Vagina (tissue), 2 donors: ENCODE results near the gene CTU2. TPM values are rescaled to one million over a fixed set of nuclear protein-coding genes. Genes with fewer than 3 reads are reported as not detected.

ENCODE experiments used
- DNase-seq, 2 donors: peaks; one replicate each; pipeline ENCODE4 v3.0.0-alpha.2; 2017; ENCODE audit errors: extremely low spot score in 2 of 2
- H3K27ac ChIP-seq: fragments of 200-600 bp; sonication (generic); one replicate; pipeline ENCODE4 v1.5.1; 2019
- H3K27me3 ChIP-seq: fragments of 200-600 bp; sonication (generic); one replicate; pipeline ENCODE4 v1.5.1; 2019
- H3K36me3 ChIP-seq, 2 donors: fragments of 200-600 bp; sonication (generic); one replicate each; pipeline ENCODE4 v1.5.1; 2017 to 2019
- H3K4me1 ChIP-seq: fragments of 200-600 bp; sonication (generic); one replicate; pipeline ENCODE4 v1.5.1; 2019
- H3K4me3 ChIP-seq, 2 donors: fragments of 200-600 bp; sonication (generic); 1 replicate in 1 of 2; 2 replicates in 1 of 2; pipeline ENCODE4 v1.5.1; 2016 to 2019
- H3K9me3 ChIP-seq: fragments of 200-600 bp; sonication (generic); one replicate; pipeline ENCODE4 v1.5.1; 2019
- POLR2A ChIP-seq, 2 donors: fragments of 450-650 bp; IDR thresholded peaks; one replicate each; pipeline ENCODE4 v1.6.1; 2017; ENCODE audit warnings: antibody characterized with exemption in 2 of 2, mild to moderate bottlenecking in 2 of 2, moderate library complexity in 2 of 2
- POLR2AphosphoS5 ChIP-seq, 2 donors: sonication (generic); formaldehyde crosslinking; IDR thresholded peaks; one replicate each; pipeline ENCODE4 v1.9.0; 2017; ENCODE audit warnings: antibody characterized with exemption in 2 of 2, mild to moderate bottlenecking in 2 of 2, low read depth in 1 of 2; ENCODE audit not compliant: insufficient read depth in 1 of 2
- intact Hi-C: fragments of 100-400 bp; cut with DNase I; formaldehyde crosslinking; loops from one replicate; pipeline ENCODE4 v1.15.1; 2023
- total RNA-seq: library from RNA; depleted of rRNA; stranded (reverse); fragments of >200 nt; gene quantifications from one replicate; pipeline ENCODE4 v1.2.3, GENCODE V29; 2016
- TF ChIP-seq, protein P1 (sequence below), 3 experiments: fragments of 450-650 bp in 2 of 3; fragments of 200-600 bp in 1 of 3; sonication (generic) in 1 of 3; IDR thresholded peaks; one replicate each; pipeline ENCODE4 v1.5.1; 2017 to 2019; ENCODE audit warnings: antibody characterized with exemption in 3 of 3, mild to moderate bottlenecking in 2 of 3, moderate library complexity in 2 of 3

CTU2 gene
- total RNA-seq, 1 donor from 2014 or later: 7.9 TPM

DNA sequence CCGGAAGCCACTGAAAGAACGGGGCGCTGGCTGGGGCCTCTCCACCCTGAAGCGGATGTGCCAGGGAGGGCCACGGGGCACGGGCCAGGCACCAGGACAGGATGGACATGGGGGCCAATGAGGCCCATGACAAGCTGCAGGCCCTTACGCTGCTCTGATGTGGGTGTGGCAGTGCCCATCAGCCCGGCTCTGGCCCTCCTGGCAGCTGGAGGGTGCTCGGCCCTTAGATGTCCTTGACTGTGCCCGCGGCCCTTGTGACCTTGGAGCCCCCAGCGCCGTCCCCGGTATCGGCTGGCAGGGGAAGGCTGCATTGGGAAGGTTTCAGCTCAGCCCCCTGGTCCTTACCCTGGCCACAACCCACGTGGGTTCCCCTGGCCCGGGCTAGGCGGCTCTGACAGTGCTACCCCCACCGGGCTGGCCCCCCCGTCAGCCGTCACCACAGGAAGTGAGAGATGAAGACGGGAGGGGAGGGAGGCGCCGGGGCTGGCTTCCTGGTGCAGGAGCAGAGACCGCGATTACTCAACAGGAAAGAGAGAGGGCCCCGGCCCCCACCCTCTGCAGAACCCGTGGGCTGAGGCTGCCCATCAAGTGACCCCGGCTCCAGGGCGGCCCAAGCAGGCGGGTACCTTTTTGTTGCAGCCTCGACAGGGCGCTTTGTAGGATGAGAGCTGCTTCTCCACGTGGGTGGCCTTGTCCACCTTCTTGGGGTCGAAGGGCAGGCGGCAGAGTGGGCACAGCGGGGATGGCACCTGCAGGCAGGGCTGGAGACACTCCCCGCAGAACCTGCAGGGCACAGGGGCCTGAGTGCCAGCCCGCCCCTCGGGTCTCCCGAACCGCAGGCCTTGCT, 5.4 kb upstream of the CTU2 start:
- no peak for DNase-seq
- Histone ChIP-seq H3K27ac (peak overlapping the region; percentile 36), H3K9me3 (no peaks in the 10 kb centered on the region), H3K4me1 (peaks cover 37% of the 10 kb centered on the region), H3K4me3 (peak overlapping the region; percentile 13 to 16), H3K27me3 (no peaks in the 10 kb centered on the region), H3K36me3 (peaks cover 0 to 27% of the 10 kb centered on the region in 2 donors)
- TF ChIP-seq, protein P1, sequence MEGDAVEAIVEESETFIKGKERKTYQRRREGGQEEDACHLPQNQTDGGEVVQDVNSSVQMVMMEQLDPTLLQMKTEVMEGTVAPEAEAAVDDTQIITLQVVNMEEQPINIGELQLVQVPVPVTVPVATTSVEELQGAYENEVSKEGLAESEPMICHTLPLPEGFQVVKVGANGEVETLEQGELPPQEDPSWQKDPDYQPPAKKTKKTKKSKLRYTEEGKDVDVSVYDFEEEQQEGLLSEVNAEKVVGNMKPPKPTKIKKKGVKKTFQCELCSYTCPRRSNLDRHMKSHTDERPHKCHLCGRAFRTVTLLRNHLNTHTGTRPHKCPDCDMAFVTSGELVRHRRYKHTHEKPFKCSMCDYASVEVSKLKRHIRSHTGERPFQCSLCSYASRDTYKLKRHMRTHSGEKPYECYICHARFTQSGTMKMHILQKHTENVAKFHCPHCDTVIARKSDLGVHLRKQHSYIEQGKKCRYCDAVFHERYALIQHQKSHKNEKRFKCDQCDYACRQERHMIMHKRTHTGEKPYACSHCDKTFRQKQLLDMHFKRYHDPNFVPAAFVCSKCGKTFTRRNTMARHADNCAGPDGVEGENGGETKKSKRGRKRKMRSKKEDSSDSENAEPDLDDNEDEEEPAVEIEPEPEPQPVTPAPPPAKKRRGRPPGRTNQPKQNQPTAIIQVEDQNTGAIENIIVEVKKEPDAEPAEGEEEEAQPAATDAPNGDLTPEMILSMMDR (IDR thresholded peaks at IDR 0.05): no peak
- TF ChIP-seq POLR2AphosphoS5 (IDR thresholded peaks at IDR 0.05; ENCODE audit: insufficient read depth in 1 of 2, low read depth in 1 of 2) (peak; percentile 20 to 72), POLR2A (IDR thresholded peaks at IDR 0.05) (no peak)
- intact Hi-C loops: no loop called here

DNA sequence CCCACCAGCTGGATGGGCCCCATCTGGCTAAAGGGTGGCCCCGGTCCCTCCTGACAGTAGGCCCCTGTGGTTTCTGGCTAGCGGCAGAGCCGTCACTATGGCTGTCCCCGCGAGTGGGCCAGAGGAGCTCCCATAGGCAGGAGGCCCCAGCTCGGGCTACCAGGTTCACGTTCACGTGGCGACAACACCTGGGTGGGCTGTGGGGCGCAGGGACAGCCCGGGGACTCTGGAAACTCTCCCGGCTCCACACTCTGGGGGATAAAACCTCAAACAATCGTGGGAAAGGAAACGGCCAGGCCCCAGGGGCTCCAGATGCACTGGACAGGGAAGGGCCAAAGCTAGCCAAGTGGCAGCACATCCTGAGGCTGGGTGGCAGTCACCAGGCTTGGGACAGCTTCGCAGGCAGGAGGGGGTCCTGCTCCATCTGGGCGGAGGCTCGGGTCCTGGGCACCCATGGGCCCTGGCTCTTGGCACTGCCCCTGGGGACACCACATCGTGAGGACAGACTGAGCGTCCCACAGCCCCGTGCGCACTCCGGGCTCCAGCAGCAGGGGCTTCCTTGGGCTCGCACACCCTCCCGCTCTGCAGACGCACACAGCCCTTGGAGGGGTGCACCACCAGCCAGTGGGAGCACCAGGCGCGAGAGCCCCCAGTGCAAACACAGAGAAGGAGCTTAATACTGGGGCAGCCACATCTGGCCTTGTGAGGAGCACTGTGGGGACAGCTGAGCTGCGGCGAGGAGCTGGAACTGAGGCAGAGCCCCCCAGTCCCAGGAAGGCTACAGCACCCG, 4.5 kb upstream of the CTU2 start:
- Histone ChIP-seq H3K4me3 (peak overlapping the region; percentile 13 to 16), H3K4me1 (peaks cover 40% of the 10 kb centered on the region), H3K9me3 (no peaks in the 10 kb centered on the region), H3K27ac (peak overlapping the region; percentile 36), H3K36me3 (peaks cover 0 to 24% of the 10 kb centered on the region in 2 donors), H3K27me3 (no peaks in the 10 kb centered on the region)
- no peak for DNase-seq
- TF ChIP-seq POLR2AphosphoS5 (IDR thresholded peaks at IDR 0.05; ENCODE audit: insufficient read depth in 1 of 2, low read depth in 1 of 2): no peak
- TF ChIP-seq, protein P1 (IDR thresholded peaks at IDR 0.05): no peak
- TF ChIP-seq POLR2A (IDR thresholded peaks at IDR 0.05): no peak
- intact Hi-C loops: no loop called here

DNA sequence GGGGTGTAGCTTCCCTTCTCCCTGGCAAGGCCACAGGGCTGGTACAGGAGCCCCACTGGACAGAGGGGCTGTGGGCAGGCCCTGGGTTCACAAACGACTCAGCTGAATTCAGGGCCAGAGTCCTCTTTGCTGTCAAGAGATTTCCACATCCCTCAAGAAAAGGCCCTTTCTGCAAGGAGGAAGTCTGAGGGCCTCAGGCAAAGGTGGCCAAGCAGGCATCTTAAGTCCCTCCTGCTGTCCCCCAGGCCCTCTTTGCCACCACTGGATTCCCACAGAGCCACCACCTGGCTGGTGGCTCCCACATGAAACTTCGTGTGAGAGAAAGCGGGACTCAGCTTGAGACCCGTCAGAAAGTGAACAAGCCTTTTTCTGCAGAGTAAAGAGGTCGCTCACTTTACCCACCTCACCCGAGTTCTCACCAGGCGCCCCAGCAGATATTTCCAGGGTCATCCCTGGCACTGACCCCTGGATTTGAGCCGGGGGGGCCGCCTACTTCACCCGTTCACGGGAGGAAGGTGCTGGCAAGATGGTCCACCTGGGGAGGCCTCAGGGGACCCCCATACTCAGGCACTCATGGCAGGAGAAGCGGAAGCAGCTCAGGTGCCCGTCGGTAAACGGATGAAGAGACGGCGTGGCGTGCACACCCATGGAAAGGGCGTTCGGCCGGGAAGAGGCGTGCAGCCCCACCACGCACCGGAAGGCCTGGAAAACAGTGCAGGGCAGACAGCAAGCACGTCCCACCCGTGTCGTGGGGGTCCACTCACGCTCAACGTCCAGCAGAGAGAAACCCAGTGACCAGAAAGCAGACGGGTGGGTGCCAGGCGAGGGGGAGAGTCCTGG, 3.7 kb upstream of the CTU2 start:
- TF ChIP-seq, protein P1 (IDR thresholded peaks at IDR 0.05): no peak
- TF ChIP-seq POLR2AphosphoS5 (IDR thresholded peaks at IDR 0.05; ENCODE audit: insufficient read depth in 1 of 2, low read depth in 1 of 2) (no peak), POLR2A (IDR thresholded peaks at IDR 0.05) (no peak)
- intact Hi-C loops: no loop called here
- H3K9me3 ChIP-seq: no peaks in the 10 kb centered on the region
- H3K27me3 ChIP-seq: no peaks in the 10 kb centered on the region
- DNase-seq: no peak
- H3K4me1 ChIP-seq: peaks cover 49% of the 10 kb centered on the region
- peaks cover 0 to 16% of the 10 kb centered on the region in 2 donors for H3K36me3 ChIP-seq
- peak overlapping the region in 1 of 2 donors; percentile 6 for H3K4me3 ChIP-seq
- peak overlapping the region; percentile 16 for H3K27ac ChIP-seq

DNA sequence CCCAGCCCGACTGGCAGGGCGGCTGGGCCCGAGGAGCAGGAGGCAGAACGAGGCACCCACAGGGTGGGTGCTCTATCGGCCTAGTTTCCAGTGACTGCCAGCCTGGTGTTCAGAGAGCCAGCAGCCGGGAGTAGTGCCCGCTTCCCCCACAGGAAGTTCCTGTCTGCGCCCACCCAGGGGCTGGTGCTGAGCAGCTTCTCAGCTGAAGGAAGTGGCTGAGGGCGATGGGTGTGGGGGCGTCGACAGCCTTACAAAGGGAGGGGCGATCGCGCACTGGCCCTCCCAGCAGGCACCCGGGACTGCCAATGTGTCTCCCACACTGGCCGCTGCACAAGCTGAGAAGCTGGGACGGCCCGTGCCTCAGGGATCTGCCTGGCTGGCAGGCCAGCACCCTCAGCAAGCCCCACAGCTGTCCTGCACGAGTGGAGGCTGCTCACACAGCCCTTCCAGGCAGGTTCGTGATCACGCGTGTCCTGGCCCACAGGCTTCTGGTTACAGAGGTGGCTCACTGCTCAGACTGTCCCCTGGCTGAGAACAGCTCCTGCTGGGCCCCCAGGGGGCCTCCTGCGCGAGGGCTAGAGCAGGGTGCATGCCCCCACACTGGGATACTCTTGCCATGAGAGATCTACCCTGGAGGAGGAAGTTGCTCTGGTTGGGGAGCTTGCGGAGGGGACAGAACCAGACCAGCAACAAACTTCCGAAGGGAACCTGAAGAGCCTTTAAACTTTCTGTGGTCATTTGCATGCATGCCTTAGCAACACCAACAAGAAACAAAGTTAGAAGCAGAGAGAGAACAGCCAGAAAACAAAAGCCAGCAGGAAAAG, 2.6 kb upstream of the CTU2 start:
- peaks cover 0 to 7% of the 10 kb centered on the region in 2 donors for H3K36me3 ChIP-seq
- DNase-seq: no peak
- H3K27ac ChIP-seq: peak overlapping the region; percentile 16
- intact Hi-C loops: no loop called here
- no peaks in the 10 kb centered on the region for H3K27me3 ChIP-seq
- H3K4me3 ChIP-seq: peak overlapping the region; percentile 6 to 19
- H3K9me3 ChIP-seq: no peaks in the 10 kb centered on the region
- peak in 1 of 2 donors; percentile 14 for TF ChIP-seq POLR2AphosphoS5 (IDR thresholded peaks at IDR 0.05; ENCODE audit: insufficient read depth in 1 of 2, low read depth in 1 of 2)
- TF ChIP-seq, protein P1 (IDR thresholded peaks at IDR 0.05): no peak
- TF ChIP-seq POLR2A (IDR thresholded peaks at IDR 0.05): no peak
- H3K4me1 ChIP-seq: peaks cover 50% of the 10 kb centered on the region
